ENCODE measurements around the gene TEX19. TPM values are rescaled to one million over a fixed set of nuclear protein-coding genes. Genes with fewer than 3 reads are reported as not detected.
A peak's percentile ranks its signal among the peaks of the same experiment; 100 is the strongest.

TEX19 gene
- total and polyA plus RNA-seq, 9 of the 15 experiments (the other 6 are each of a cell fraction or from before 2014, with no cell fraction given) = 0.10 to 4.9 (median 1.9) TPM

- TF ChIP-seq CTBP1 (IDR thresholded peaks at IDR 0.05; ENCODE audit: borderline replicate concordance) = peak; percentile 57; the same call in 1 of the 2 replicates
- TF ChIP-seq ZNF592 (IDR thresholded peaks at IDR 0.05) = peak; percentile 50; the same call in 1 of the 2 replicates
- 0 out of 2 replicates have a peak, but pooled peaks have one; percentile 27 for TF ChIP-seq ATF7 (IDR thresholded peaks at IDR 0.05)
- peak; percentile 54; the same call in 1 of the 2 replicates for TF ChIP-seq ARID2 (IDR thresholded peaks at IDR 0.05)
- TF ChIP-seq STAG1 (CRISPR knock-in tag; IDR thresholded peaks at IDR 0.05; ENCODE audit: borderline replicate concordance) = peak; percentile 79; the same call in 1 of the 2 replicates
- peak; percentile 66 for TF ChIP-seq ZFX (CRISPR knock-in tag; IDR thresholded peaks at IDR 0.05)
- peak; percentile 81 for TF ChIP-seq RB1 (IDR thresholded peaks at IDR 0.05; ENCODE audit: low read depth)
- 0 out of 2 replicates have a peak, but pooled peaks have one; percentile 24 for TF ChIP-seq THAP12 (CRISPR knock-in tag; IDR thresholded peaks at IDR 0.05)
- TF ChIP-seq SMC3 (conservative IDR thresholded peaks at IDR 0.05; ENCODE audit: insufficient read depth, low read depth, low read length) = peak; percentile 78
- TF ChIP-seq SRSF1 (IDR thresholded peaks at IDR 0.05; ENCODE audit: low read depth, low read length) = no peak
- TF ChIP-seq ZNF780A (CRISPR knock-in tag; IDR thresholded peaks at IDR 0.05) = no peak
- no peak for TF ChIP-seq ILF3 (IDR thresholded peaks at IDR 0.05; ENCODE audit: borderline replicate concordance)
These were observed 37.8 kb upstream of the TEX19 start (continued) for GRCh38 chr17:82320956-82321927.
